ENCODE results near the gene TRPM5. TPM values are rescaled to one million over a fixed set of nuclear protein-coding genes. Genes with fewer than 3 reads are reported as not detected.

TRPM5 gene
- total RNA-seq, 4 donors from 2014 or later = 8.1 to 24.2 (median 16.3) TPM

DNA sequence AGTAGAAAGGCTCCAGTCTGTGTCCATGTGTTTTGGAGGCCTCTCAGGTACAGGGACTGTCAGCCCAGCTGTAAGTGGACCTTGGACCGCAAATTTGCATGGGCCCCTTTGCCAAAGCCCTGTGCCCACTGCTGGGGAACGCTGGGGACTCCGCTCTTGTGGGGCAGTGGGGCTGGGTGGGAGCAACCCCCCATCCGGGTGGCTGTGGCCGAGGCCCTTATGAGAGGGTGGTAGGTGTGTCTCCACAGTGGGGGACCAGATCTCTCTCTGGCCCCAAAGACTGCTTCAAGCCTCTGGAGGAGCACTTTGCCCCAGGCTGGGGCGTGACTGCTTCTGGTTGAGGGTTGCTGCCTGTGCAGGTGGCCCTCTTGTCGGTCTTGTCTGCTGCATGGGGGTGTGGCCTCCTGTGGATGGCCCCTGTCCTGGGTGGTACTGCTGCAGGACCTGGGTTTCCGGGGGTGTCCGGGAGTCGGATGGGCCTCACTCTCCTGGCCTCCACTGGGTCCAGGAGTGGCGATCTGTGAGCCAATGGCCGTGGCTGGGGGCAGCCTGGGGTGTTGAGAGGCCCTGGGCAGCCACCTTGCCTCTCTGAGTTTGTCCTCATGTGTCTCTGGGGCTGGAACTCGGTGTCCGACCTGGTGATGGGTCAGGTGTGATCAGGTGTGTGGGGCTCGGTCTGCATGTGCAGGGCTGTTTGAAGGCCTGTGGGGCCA is 16.4 kb upstream of the TRPM5 start:
- Histone ChIP-seq H3K36me3 (no peaks in the 10 kb centered on the region), H3K9me3 (no peaks in the 10 kb centered on the region), H3K4me3 (no peak overlapping the region), H3K4me1 (peaks cover 25 to 61% (median 30%) of the 10 kb centered on the region in 4 donors), H3K27ac (peak overlapping the region in 3 of 4 donors; percentile 57 to 96 (median 68)), H3K27me3 (no peaks in the 10 kb centered on the region)
- DNase-seq = peak in 2 of 3 donors; percentile 79 to 80
- TF ChIP-seq, protein P1, sequence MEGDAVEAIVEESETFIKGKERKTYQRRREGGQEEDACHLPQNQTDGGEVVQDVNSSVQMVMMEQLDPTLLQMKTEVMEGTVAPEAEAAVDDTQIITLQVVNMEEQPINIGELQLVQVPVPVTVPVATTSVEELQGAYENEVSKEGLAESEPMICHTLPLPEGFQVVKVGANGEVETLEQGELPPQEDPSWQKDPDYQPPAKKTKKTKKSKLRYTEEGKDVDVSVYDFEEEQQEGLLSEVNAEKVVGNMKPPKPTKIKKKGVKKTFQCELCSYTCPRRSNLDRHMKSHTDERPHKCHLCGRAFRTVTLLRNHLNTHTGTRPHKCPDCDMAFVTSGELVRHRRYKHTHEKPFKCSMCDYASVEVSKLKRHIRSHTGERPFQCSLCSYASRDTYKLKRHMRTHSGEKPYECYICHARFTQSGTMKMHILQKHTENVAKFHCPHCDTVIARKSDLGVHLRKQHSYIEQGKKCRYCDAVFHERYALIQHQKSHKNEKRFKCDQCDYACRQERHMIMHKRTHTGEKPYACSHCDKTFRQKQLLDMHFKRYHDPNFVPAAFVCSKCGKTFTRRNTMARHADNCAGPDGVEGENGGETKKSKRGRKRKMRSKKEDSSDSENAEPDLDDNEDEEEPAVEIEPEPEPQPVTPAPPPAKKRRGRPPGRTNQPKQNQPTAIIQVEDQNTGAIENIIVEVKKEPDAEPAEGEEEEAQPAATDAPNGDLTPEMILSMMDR (IDR thresholded peaks at IDR 0.05) = no peak
- TF ChIP-seq POLR2A (IDR thresholded peaks at IDR 0.05) = peak in 1 of 2 donors; percentile 35

DNA sequence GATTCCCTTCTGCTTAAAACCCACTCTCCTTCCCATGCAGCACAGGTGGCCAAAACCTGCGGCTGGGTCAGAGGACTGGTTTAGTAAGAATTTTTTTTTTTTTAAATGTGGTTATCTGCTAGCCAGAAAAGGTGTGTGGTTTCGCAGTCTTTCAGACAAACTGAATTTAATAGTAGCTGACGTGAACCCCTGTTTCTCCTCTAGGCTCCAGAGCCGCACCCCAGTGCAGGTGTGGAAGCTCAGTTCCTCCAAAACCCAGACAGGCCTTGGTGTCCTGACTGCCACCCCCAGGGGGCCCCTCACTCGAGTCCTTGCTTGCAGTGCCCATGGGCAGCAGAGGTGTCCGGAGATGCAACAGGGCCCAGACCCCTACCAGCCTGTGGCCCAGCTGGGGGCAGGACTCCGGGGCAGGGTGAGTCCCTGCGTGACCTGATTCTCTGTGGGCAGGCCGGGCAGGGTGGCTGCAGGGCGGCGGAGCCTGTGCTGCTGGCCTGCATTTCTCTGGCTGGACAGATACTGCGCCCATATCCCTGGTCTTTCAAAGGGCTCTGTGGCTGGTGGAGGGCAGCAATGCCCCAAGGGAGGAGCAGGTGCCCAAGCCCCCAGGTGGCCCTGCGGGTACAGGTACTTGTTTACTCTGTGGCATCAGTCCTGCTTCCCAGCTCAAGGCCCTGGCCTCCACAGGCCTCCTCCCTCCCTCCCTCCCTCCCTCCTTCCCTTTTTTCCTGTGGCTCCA is 15.7 kb upstream of the TRPM5 start:
- peak; percentile 52 to 75 (median 60) for DNase-seq
- TF ChIP-seq, protein P1 (IDR thresholded peaks at IDR 0.05) = peak in 1 of 6 experiments; percentile 13
- no peak for TF ChIP-seq POLR2A (IDR thresholded peaks at IDR 0.05)
- no peak overlapping the region for H3K4me3 ChIP-seq
- peak overlapping the region; percentile 50 to 96 (median 62) for H3K27ac ChIP-seq
- no peaks in the 10 kb centered on the region for H3K36me3 ChIP-seq
- peaks cover 20 to 53% (median 29%) of the 10 kb centered on the region in 4 donors for H3K4me1 ChIP-seq
- H3K27me3 ChIP-seq = no peaks in the 10 kb centered on the region
- H3K9me3 ChIP-seq = no peaks in the 10 kb centered on the region

DNA sequence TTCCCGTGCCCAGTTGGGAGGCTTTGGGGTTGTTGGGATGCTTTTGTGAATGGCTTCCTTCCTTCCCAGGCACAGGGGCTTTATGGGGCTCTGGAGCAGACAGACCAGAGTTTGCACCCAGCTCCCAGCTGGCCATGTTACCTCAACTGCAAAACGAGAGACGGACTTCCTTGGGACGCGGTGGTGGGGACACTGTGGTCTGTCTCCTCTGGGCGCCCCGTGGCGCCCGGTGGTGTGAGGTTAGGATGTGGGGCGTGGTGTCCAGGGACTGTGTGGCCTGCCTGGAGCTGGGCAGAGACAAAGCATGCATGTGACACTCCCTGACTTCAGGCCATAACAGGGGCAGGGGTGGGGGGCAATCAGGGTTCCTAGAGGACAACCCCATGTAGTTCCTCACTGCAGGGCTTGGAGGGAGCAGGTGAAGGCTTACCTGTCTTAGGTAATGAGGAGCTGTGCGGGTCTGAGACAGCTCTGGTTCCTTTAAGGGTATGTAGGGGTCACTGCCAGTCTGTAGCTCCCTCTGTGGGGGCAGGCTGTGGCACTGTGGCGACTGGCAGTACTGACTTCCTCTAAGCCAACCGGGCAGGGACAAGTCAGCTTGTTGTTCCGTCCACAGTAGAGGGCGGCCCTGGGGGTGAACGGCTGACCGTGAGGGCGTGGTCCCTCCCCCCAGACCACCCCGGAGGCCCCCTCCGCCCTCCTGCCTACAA is 14.9 kb upstream of the TRPM5 start:
- Histone ChIP-seq H3K27ac (peak overlapping the region in 2 of 4 donors; percentile 50 to 96), H3K27me3 (no peaks in the 10 kb centered on the region), H3K4me1 (peaks cover 18 to 46% (median 29%) of the 10 kb centered on the region in 4 donors), H3K4me3 (no peak overlapping the region), H3K9me3 (no peaks in the 10 kb centered on the region), H3K36me3 (no peaks in the 10 kb centered on the region)
- TF ChIP-seq POLR2A (IDR thresholded peaks at IDR 0.05) = no peak
- TF ChIP-seq, protein P1 (IDR thresholded peaks at IDR 0.05) = no peak
- peak in 2 of 3 donors; percentile 39 to 46 for DNase-seq

DNA sequence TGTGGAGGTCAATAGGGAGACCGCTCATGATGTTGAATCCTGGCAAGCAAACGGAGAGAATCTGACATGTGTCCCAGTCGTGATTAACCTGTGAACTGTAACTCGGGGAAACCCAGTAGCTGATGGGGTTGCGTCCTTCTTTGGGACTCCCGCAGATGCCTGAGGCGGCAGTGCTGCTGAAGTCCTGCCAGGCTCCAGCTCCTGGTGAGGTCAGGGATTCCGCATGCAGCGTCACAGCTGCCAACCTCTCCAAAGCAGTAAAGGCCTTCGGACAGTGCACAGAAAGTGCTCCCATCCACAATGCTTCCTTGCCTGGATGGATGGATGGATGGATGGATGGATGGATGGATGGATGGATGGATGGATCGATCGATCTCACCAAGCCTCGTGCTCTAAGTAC is 14.0 kb upstream of the TRPM5 start:
- TF ChIP-seq POLR2A (IDR thresholded peaks at IDR 0.05) = no peak
- TF ChIP-seq, protein P1 (IDR thresholded peaks at IDR 0.05) = no peak
- Histone ChIP-seq H3K27me3 (no peaks in the 10 kb centered on the region), H3K9me3 (no peaks in the 10 kb centered on the region), H3K36me3 (no peaks in the 10 kb centered on the region), H3K4me1 (peaks cover 17 to 38% (median 25%) of the 10 kb centered on the region in 4 donors), H3K27ac (no peak overlapping the region), H3K4me3 (no peak overlapping the region)
- no peak for DNase-seq

DNA sequence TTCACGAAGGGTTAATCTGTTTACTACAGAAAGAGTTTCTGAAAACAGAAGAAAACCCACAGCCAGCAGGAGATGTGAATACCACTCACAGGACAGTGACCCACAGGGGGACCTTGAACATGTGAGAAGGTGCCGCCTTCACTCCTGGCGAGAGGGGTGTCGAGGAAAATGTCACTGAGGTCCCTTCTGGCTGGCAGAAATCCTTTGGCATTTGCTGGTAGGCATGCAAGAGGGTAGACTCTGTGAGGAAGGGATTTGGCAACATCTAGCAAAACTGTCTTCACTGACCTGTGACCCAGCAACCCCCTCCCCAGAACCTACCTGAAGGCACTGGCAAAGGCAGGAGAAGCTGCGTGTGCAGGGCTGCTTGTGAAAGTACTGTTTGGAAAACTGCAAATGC is 9.1 kb upstream of the TRPM5 start:
- no peak overlapping the region for H3K27ac ChIP-seq
- TF ChIP-seq, protein P1 (IDR thresholded peaks at IDR 0.05) = no peak
- TF ChIP-seq POLR2A (IDR thresholded peaks at IDR 0.05) = no peak
- no peaks in the 10 kb centered on the region for H3K9me3 ChIP-seq
- DNase-seq = no peak
- H3K4me3 ChIP-seq = no peak overlapping the region
- H3K27me3 ChIP-seq = no peaks in the 10 kb centered on the region
- no peaks in the 10 kb centered on the region for H3K36me3 ChIP-seq
- no peaks in the 10 kb centered on the region for H3K4me1 ChIP-seq

All from Peyer's patch (tissue), 4 donors.